ENCODE data around the gene LHFPL3.

Gene LHFPL3

GRCh38 chr7:104664648-104665047, 336.2 kb downstream of the LHFPL3 start:
- Mint-ChIP-seq H3K36me3 (ENCODE audit: low read depth) (no peaks in the 10 kb centered on the region), H3K4me1 (no peaks in the 10 kb centered on the region), H3K9me3 (peaks cover 5% of the 10 kb centered on the region), H3K27me3 (ENCODE audit: low read depth, poor library complexity) (peaks cover 25% of the 10 kb centered on the region), H3K4me3 (no peak overlapping the region), H3K27ac (no peak overlapping the region)
- no peak for TF ChIP-seq CTCF (IDR thresholded peaks at IDR 0.05)
- no peak for DNase-seq

DNA sequence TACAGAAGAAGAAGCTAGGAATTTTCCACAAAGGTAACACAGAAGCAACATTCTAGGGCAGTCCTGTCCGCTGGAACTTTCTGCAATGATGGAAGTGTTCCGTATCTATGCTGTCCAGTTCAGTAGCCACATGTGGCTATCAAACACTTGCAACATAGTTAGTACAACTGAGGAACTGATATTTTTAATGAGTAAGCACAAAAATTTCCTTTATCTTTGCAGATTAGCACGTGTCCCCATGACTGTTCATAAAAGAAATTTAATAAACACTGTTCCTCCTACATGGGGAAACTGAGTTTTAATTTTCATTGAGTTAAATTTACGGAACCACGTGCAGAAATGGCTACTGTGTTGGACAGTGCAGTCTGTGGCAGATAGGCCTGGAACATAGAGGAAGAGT, 349.2 kb downstream of the LHFPL3 start:
- TF ChIP-seq CTCF (IDR thresholded peaks at IDR 0.05) = no peak
- Mint-ChIP-seq H3K9me3 (no peaks in the 10 kb centered on the region), H3K36me3 (ENCODE audit: low read depth) (no peaks in the 10 kb centered on the region), H3K27me3 (ENCODE audit: low read depth, poor library complexity) (peaks cover 17% of the 10 kb centered on the region), H3K27ac (no peak overlapping the region), H3K4me3 (no peak overlapping the region), H3K4me1 (no peaks in the 10 kb centered on the region)
- no peak for DNase-seq

GRCh38 chr7:104679085-104679484, 350.7 kb downstream of the LHFPL3 start:
- H3K4me1 Mint-ChIP-seq = no peaks in the 10 kb centered on the region
- no peak for TF ChIP-seq CTCF (IDR thresholded peaks at IDR 0.05)
- no peaks in the 10 kb centered on the region for H3K9me3 Mint-ChIP-seq
- H3K27ac Mint-ChIP-seq = no peak overlapping the region
- H3K4me3 Mint-ChIP-seq = no peak overlapping the region
- no peak for DNase-seq
- no peaks in the 10 kb centered on the region for H3K36me3 Mint-ChIP-seq (ENCODE audit: low read depth)
- H3K27me3 Mint-ChIP-seq (ENCODE audit: low read depth, poor library complexity) = peaks cover 14% of the 10 kb centered on the region

DNA sequence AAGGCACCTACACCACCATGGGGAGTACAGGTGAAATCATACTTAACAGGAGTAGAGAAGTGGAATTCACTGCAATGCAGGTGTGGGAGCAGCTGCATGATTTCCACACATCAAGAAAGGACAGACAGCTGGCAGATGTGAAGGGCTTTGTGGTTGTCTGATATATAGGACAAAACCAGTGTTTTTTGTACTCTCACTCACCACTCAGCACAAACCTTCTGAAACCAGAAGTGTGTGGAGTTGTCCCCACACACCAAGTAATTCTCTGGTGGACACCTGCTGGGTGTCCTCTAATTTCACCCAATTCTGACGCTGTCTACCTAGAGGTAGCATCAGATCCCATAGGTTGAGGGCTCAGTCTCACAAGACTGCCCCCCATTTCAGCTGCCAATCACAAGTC, 357.9 kb downstream of the LHFPL3 start:
- Mint-ChIP-seq H3K27me3 (ENCODE audit: low read depth, poor library complexity) (peaks cover 5% of the 10 kb centered on the region), H3K9me3 (peaks cover under 1% of the 10 kb centered on the region), H3K36me3 (ENCODE audit: low read depth) (no peaks in the 10 kb centered on the region), H3K27ac (no peak overlapping the region), H3K4me1 (no peaks in the 10 kb centered on the region), H3K4me3 (no peak overlapping the region)
- no peak for TF ChIP-seq CTCF (IDR thresholded peaks at IDR 0.05)
- no peak for DNase-seq

DNA sequence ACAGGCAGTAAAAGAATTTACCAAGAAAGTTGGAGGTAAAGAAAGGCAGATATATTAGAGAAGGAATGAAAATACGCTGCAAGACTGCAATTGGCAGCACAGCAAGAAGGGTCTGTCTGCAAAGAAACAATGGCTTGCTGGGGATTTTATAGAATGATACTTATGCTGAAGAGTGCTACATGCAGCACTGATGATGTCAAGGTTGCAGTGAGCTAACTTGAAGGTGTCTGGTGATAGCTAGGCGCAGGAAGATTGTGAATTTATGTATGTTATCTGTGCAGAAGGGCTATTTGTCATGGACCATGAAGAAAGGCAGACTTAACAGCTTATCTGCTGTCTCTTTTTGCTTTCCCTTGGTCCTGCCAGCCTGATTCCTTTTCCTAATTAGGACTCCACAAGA, 366.3 kb downstream of the LHFPL3 start:
- no peak overlapping the region for H3K4me3 Mint-ChIP-seq
- DNase-seq = no peak
- H3K27me3 Mint-ChIP-seq (ENCODE audit: low read depth, poor library complexity) = peaks cover under 1% of the 10 kb centered on the region
- H3K36me3 Mint-ChIP-seq (ENCODE audit: low read depth) = no peaks in the 10 kb centered on the region
- H3K9me3 Mint-ChIP-seq = peaks cover 17% of the 10 kb centered on the region
- TF ChIP-seq CTCF (IDR thresholded peaks at IDR 0.05) = no peak
- H3K4me1 Mint-ChIP-seq = no peaks in the 10 kb centered on the region
- no peak overlapping the region for H3K27ac Mint-ChIP-seq

DNA sequence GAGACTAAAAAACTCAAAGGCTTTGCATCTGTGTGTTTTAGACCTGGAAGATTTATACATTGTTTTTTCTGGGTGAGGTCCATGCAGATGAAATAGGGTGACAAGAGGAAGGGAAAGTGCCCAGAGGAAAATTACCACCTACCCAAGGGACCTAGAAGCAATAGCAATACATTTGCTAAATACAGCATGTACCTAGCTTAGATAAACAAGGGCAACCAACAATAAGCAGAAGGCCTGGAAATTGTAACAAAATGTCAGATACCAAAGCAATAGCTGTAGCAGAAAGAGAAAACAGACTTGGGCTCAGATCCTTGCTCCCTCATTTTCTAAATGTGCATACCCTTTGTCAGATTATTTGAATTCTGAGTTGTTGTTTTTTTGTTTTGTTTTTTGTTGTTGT, 367.2 kb downstream of the LHFPL3 start:
- no peak for DNase-seq
- Mint-ChIP-seq H3K4me3 (no peak overlapping the region), H3K27ac (no peak overlapping the region), H3K4me1 (no peaks in the 10 kb centered on the region), H3K27me3 (ENCODE audit: low read depth, poor library complexity) (peaks cover 3% of the 10 kb centered on the region), H3K9me3 (peaks cover 17% of the 10 kb centered on the region), H3K36me3 (ENCODE audit: low read depth) (no peaks in the 10 kb centered on the region)
- TF ChIP-seq CTCF (IDR thresholded peaks at IDR 0.05) = no peak
